ENCODE measurements around the gene STX3. TPM values are rescaled to one million over a fixed set of nuclear protein-coding genes. Genes with fewer than 3 reads are reported as not detected.
A peak's percentile ranks its signal among the peaks of the same experiment; 100 is the strongest.
"Not testable (repeated sequence)": the region's sequence is repeated elsewhere in the genome, so short reads cannot be mapped to it uniquely, and the experiment has no call there.

The STX3 gene
- polyA plus RNA-seq, 4 donors, result 35.3 to 70.3 (median 55.3) TPM

GRCh38 chr11:59822989-59823566, 67.9 kb downstream of the STX3 start:
- DNase-seq (ENCODE audit: low read depth in 4 of 4, low spot score in 2 of 4), result peak in 2 of 4 donors; percentile 4 to 8

DNA sequence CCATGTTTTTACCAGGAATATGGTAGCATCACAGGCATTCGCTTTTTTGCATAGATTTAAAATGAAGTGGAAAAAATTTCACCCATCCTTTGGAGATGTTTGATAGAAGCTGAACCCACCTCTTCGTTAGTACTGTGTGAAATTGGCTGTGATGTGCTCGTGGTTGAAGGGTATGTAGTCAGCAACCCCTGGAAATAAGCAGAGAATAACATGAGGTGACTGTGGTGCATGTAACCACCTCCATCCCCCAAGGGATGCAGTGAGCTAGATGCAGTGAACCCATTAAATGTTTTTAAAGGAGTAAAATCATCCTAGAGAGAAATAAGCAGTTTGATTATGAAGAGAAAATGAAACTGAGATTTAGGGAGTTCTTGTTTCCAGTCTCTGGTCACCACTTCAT, 74.2 kb downstream of the STX3 start:
- DNase-seq (ENCODE audit: low read depth in 4 of 4, low spot score in 2 of 4), result no peak

- no peak for DNase-seq (ENCODE audit: low read depth in 4 of 4, low spot score in 2 of 4)
Measured at GRCh38 chr11:59833602-59834001, 78.4 kb downstream of the STX3 start.

GRCh38 chr11:59839615-59840014, 84.4 kb downstream of the STX3 start:
- no peak for DNase-seq (ENCODE audit: low read depth in 4 of 4, low spot score in 2 of 4)

GRCh38 chr11:59841514-59841913, 86.3 kb downstream of the STX3 start:
- no peak for DNase-seq (ENCODE audit: low read depth in 4 of 4, low spot score in 2 of 4)

DNA sequence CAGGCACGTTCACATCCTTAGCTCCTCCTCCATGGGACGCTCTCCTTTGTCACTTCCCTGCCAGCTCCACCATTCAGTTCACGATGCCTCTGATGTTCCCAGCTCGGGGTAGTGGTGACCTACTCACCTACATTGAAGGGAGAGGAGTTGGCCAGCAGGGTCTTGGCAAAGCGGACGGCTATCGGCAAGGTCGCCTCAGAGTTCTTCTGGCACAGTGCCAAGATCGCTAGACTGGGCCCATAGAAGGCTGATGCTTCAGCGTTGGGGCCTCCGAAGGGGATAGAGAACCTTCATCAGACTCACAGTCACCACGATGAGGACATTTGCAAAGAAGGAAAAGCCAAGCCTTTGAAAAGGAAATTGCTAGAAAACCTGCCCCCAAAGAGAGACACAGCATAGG, 87.1 kb downstream of the STX3 start:
- no peak for DNase-seq (ENCODE audit: low read depth in 4 of 4, low spot score in 2 of 4)

DNA sequence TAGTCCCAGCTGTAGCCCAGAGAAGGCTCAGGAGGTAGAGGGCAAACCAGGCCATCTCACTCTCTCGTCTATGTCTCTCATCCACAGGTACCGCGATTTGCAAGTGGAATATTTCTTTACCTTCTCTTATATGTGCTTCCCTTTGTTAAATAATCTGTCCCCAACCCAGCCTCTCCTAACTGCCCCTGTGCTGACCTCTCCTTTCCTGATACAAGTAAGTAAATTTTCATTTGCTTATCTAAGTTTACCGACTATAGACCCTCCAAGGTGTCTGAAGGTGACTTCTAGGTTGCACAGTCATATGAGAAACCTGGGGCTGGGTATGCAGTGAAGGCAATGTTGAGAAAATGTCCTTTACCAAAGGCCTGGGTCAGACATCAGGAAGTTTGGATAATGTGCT, 90.2 kb downstream of the STX3 start, which contains the start of gene CBLIF:
Gene CBLIF, minus strand, starts transcription at position 101 of the 400 bp plus-strand sequence. Its CDS starts 46 bp downstream, at position 55.
- DNase-seq (ENCODE audit: low read depth in 4 of 4, low spot score in 2 of 4), result no peak

- DNase-seq (ENCODE audit: low read depth in 4 of 4, low spot score in 2 of 4), result no peak
Measured at GRCh38 chr11:59846556-59846955, 91.4 kb downstream of the STX3 start.

- no peak for DNase-seq (ENCODE audit: low read depth in 4 of 4, low spot score in 2 of 4)
Measured at GRCh38 chr11:59847626-59848025, 92.5 kb downstream of the STX3 start.

GRCh38 chr11:59848439-59848838, 93.3 kb downstream of the STX3 start:
- not testable (repeated sequence) for DNase-seq (ENCODE audit: low read depth in 4 of 4, low spot score in 2 of 4)

DNA sequence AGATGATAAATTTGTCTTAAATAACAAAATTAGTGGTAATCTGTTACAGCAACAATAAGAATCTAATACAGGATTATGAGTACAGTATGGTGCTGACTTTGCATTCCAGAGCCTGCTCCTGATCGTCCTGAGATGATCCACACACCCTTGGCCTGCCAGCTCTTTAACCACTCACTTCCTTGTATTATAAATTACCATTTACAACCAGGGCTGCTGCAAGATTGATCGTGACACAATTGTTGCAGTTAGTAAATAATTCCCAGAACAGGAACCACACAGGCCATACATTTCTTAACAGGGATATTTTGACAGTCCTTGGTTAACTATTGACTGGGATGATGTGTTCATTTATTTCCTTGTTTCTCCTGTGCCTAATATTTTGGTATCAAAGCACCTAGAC, 94.0 kb downstream of the STX3 start:
- DNase-seq (ENCODE audit: low read depth in 4 of 4, low spot score in 2 of 4), result no peak

DNA sequence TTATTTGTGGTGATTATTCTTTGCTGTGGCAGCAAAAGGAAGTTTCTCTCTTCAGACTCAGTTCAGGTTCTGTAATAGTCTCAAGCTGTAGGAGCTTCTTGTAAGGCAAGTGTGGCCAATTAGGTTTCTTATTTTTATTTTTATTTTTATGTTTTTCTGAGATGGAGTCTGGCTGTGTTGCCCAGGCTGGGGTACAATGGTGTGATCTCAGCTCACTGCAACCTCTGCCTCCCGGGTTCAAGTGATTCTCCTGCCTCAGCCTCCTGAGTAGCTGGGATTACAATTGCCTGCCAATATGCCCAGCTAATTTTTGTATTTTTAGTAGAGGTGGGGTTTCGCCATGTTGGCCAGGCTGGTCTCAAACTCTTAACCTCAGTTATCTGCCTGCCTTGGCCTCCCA, 94.4 kb downstream of the STX3 start:
- not testable (repeated sequence) for DNase-seq (ENCODE audit: low read depth in 4 of 4, low spot score in 2 of 4)

DNA sequence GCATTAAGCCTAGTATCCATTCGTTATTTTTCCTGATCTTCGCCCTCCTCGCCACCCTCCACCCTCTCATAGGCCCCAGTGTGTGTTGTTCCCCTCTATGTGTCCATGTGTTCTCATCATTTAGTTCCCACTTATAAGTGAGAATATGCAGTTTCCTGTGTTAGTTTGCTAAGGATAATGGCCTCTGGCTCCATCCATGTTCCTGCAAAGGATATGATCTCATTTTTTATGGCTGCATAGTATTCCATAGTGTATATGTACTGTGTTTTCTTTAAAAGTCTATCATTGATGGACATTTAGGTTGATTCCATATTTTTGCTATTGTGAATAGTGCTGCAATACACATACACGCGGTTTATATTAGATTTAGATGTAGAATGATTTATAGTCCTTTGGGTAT, 96.2 kb downstream of the STX3 start:
- not testable (repeated sequence) for DNase-seq (ENCODE audit: low read depth in 4 of 4, low spot score in 2 of 4)

- DNase-seq (ENCODE audit: low read depth in 4 of 4, low spot score in 2 of 4), result no peak
Measured at GRCh38 chr11:59854871-59855270, 99.7 kb downstream of the STX3 start.

Other genes starting within 250 kb of the STX3 start
- under 1 TPM in 3 of 4 donors, not detected in 1; 0.03 to 0.11 (median 0.04) TPM for gene OR4D9, start 243.8 kb upstream of the STX3 start, polyA plus RNA-seq (ENCODE audit: insufficient read length in 4 of 4)
- gene OSBP, start 139.6 kb upstream of the STX3 start, polyA plus RNA-seq (ENCODE audit: insufficient read length in 4 of 4), result 10 to 100 TPM; 47.3 to 58.7 (median 52.2) TPM
- 10 to 100 TPM; 29.7 to 52.5 (median 46.3) TPM for gene PATL1, start 86.3 kb upstream of the STX3 start, polyA plus RNA-seq (ENCODE audit: insufficient read length in 4 of 4)
- gene OR10V1, start 41.5 kb upstream of the STX3 start, polyA plus RNA-seq (ENCODE audit: insufficient read length in 4 of 4), result not detected
- gene MRPL16, start 55.4 kb downstream of the STX3 start, polyA plus RNA-seq (ENCODE audit: insufficient read length in 4 of 4), result 10 to 100 TPM; 60.0 to 66.8 (median 61.6) TPM
- gene CBLIF, start 90.1 kb downstream of the STX3 start, polyA plus RNA-seq (ENCODE audit: insufficient read length in 4 of 4), result under 1 TPM in 2 of 4 donors, not detected in 2; 0.11 to 0.21 TPM
- gene TCN1, start 111.1 kb downstream of the STX3 start, polyA plus RNA-seq (ENCODE audit: insufficient read length in 4 of 4), result under 1 TPM in 1 of 4 donors, not detected in 3; 0.30 TPM
- under 1 TPM in 2 of 4 donors, not detected in 2; 0.18 to 0.21 TPM for gene OOSP3, start 123.4 kb downstream of the STX3 start, polyA plus RNA-seq (ENCODE audit: insufficient read length in 4 of 4)
- under 1 TPM in 2 of 4 donors, not detected in 2; 0.31 to 0.33 TPM for gene OOSP1, start 183.1 kb downstream of the STX3 start, polyA plus RNA-seq (ENCODE audit: insufficient read length in 4 of 4)
- gene OOSP4A, start 208.7 kb downstream of the STX3 start, polyA plus RNA-seq (ENCODE audit: insufficient read length in 4 of 4), result under 1 TPM in 1 of 4 donors, not detected in 3; 0.27 TPM

Measured in left renal cortex interstitium (tissue), 4 donors.